ENCODE results near the gene OSM.

GRCh38 chr22:30293026-30293425, 26.4 kb upstream of the OSM start:
- TF ChIP-seq, protein P1, sequence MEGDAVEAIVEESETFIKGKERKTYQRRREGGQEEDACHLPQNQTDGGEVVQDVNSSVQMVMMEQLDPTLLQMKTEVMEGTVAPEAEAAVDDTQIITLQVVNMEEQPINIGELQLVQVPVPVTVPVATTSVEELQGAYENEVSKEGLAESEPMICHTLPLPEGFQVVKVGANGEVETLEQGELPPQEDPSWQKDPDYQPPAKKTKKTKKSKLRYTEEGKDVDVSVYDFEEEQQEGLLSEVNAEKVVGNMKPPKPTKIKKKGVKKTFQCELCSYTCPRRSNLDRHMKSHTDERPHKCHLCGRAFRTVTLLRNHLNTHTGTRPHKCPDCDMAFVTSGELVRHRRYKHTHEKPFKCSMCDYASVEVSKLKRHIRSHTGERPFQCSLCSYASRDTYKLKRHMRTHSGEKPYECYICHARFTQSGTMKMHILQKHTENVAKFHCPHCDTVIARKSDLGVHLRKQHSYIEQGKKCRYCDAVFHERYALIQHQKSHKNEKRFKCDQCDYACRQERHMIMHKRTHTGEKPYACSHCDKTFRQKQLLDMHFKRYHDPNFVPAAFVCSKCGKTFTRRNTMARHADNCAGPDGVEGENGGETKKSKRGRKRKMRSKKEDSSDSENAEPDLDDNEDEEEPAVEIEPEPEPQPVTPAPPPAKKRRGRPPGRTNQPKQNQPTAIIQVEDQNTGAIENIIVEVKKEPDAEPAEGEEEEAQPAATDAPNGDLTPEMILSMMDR (IDR thresholded peaks at IDR 0.05): no peak
- TF ChIP-seq POLR2AphosphoS5 (IDR thresholded peaks at IDR 0.05) (no peak), EP300 (IDR thresholded peaks at IDR 0.05) (no peak), POLR2A (IDR thresholded peaks at IDR 0.05) (no peak)

Data from sigmoid colon (tissue), 4 donors.